Effector memory CD8-positive, alpha-beta T cell (primary cell): Measurements from ENCODE around the gene GNPTG.

Source experiments
- ATAC-seq: fragments of 150-1000 bp; cut with Tn5 transposase; replicated peaks from 2 replicates; pipeline ENCODE4 v1.10.0; 2021; ENCODE audit warnings: mild to moderate bottlenecking, moderate library complexity
- DNase-seq, 3 experiments: peaks; one replicate each; pipeline ENCODE4 v3.0.0; 2021
- H3K27ac Mint-ChIP-seq, 2 donors: one replicate each; pipeline ENCODE4 v1.8.0; 2022; ENCODE audit warnings: mild to moderate bottlenecking in 2 of 2, mixed read lengths in 2 of 2, moderate library complexity in 2 of 2
- H3K27me3 Mint-ChIP-seq, 2 donors: one replicate each; pipeline ENCODE4 v1.8.0; 2022; ENCODE audit warnings: mixed read lengths in 2 of 2
- H3K36me3 Mint-ChIP-seq: one replicate; pipeline ENCODE4 v1.8.0; 2022; ENCODE audit warnings: mild to moderate bottlenecking, moderate library complexity, mixed read lengths; ENCODE audit not compliant: insufficient read depth
- H3K4me1 Mint-ChIP-seq, 2 donors: one replicate each; pipeline ENCODE4 v1.8.0; 2022; ENCODE audit warnings: low read depth in 2 of 2, mixed read lengths in 2 of 2
- H3K4me3 Mint-ChIP-seq, 2 donors: one replicate each; pipeline ENCODE4 v1.8.0; 2022; ENCODE audit warnings: mild to moderate bottlenecking in 2 of 2, mixed read lengths in 2 of 2, moderate library complexity in 2 of 2
- H3K9me3 Mint-ChIP-seq, 2 donors: one replicate each; pipeline ENCODE4 v1.8.0; 2022; ENCODE audit warnings: mixed read lengths in 2 of 2

GNPTG gene

GRCh38 chr16:1333854-1334700 is 17.7 kb upstream of the GNPTG start:
- DNase-seq (no peak), ATAC-seq (no peak)
- Mint-ChIP-seq H3K4me1 (peaks cover 14 to 24% of the 10 kb centered on the region in 2 donors), H3K27ac (peak overlapping the region in 1 of 2 donors; percentile 67), H3K4me3 (peak overlapping the region; percentile 50 to 56), H3K27me3 (peaks cover 0 to 15% of the 10 kb centered on the region in 2 donors), H3K9me3 (no peaks in the 10 kb centered on the region), H3K36me3 (peaks cover 14% of the 10 kb centered on the region)

GRCh38 chr16:1334739-1335138 is 17.0 kb upstream of the GNPTG start:
- peak overlapping the region; percentile 50 to 56 for H3K4me3 Mint-ChIP-seq
- peaks cover 14% of the 10 kb centered on the region for H3K36me3 Mint-ChIP-seq
- no peak for DNase-seq
- no peaks in the 10 kb centered on the region for H3K9me3 Mint-ChIP-seq
- ATAC-seq: no peak
- H3K27ac Mint-ChIP-seq: peak overlapping the region in 1 of 2 donors; percentile 67
- peaks cover 14 to 24% of the 10 kb centered on the region in 2 donors for H3K4me1 Mint-ChIP-seq
- H3K27me3 Mint-ChIP-seq: peaks cover 0 to 15% of the 10 kb centered on the region in 2 donors

GRCh38 chr16:1335211-1335971 is 16.3 kb upstream of the GNPTG start:
- peaks cover 0 to 15% of the 10 kb centered on the region in 2 donors for H3K27me3 Mint-ChIP-seq
- DNase-seq (no peak), ATAC-seq (no peak)
- peak overlapping the region; percentile 28 to 53 for H3K27ac Mint-ChIP-seq
- no peaks in the 10 kb centered on the region for H3K9me3 Mint-ChIP-seq
- H3K36me3 Mint-ChIP-seq: peaks cover 14% of the 10 kb centered on the region
- H3K4me1 Mint-ChIP-seq: peaks cover 14 to 24% of the 10 kb centered on the region in 2 donors
- peak overlapping the region; percentile 50 to 56 for H3K4me3 Mint-ChIP-seq

GRCh38 chr16:1335996-1336395 is 15.7 kb upstream of the GNPTG start:
- DNase-seq (no peak), ATAC-seq (no peak)
- H3K27ac Mint-ChIP-seq: peak overlapping the region; percentile 16 to 53
- H3K9me3 Mint-ChIP-seq: no peaks in the 10 kb centered on the region
- H3K4me1 Mint-ChIP-seq: peaks cover 14 to 27% of the 10 kb centered on the region in 2 donors
- H3K36me3 Mint-ChIP-seq: peaks cover 14% of the 10 kb centered on the region
- H3K4me3 Mint-ChIP-seq: no peak overlapping the region
- H3K27me3 Mint-ChIP-seq: peaks cover 0 to 15% of the 10 kb centered on the region in 2 donors

GRCh38 chr16:1336619-1337018 is 15.1 kb upstream of the GNPTG start:
- ATAC-seq: no peak
- Mint-ChIP-seq H3K4me1 (peaks cover 9 to 22% of the 10 kb centered on the region in 2 donors), H3K27me3 (peaks cover 0 to 15% of the 10 kb centered on the region in 2 donors), H3K9me3 (no peaks in the 10 kb centered on the region), H3K27ac (peak overlapping the region in 1 of 2 donors; percentile 53), H3K4me3 (peak overlapping the region in 1 of 2 donors; percentile 29), H3K36me3 (peaks cover 11% of the 10 kb centered on the region)
- DNase-seq: no peak

- H3K27ac Mint-ChIP-seq: no peak overlapping the region
- H3K36me3 Mint-ChIP-seq: peaks cover 11% of the 10 kb centered on the region
- H3K4me1 Mint-ChIP-seq: peaks cover 8 to 17% of the 10 kb centered on the region in 2 donors
- no peak overlapping the region for H3K4me3 Mint-ChIP-seq
- DNase-seq: no peak
- H3K9me3 Mint-ChIP-seq: no peaks in the 10 kb centered on the region
- H3K27me3 Mint-ChIP-seq: peaks cover 0 to 11% of the 10 kb centered on the region in 2 donors
- ATAC-seq: no peak
These were observed 14.2 kb upstream of the GNPTG start for GRCh38 chr16:1337486-1337885.

GRCh38 chr16:1338119-1338730 is 13.5 kb upstream of the GNPTG start:
- Mint-ChIP-seq H3K27ac (no peak overlapping the region), H3K36me3 (peaks cover 11% of the 10 kb centered on the region), H3K4me3 (no peak overlapping the region), H3K27me3 (peaks cover 0 to 8% of the 10 kb centered on the region in 2 donors), H3K4me1 (peaks cover 12 to 20% of the 10 kb centered on the region in 2 donors), H3K9me3 (no peaks in the 10 kb centered on the region)
- no peak for DNase-seq
- no peak for ATAC-seq

- Mint-ChIP-seq H3K27ac (no peak overlapping the region), H3K9me3 (no peaks in the 10 kb centered on the region), H3K36me3 (peaks cover 11% of the 10 kb centered on the region), H3K4me1 (peaks cover 14 to 24% of the 10 kb centered on the region in 2 donors), H3K27me3 (peaks cover 0 to 8% of the 10 kb centered on the region in 2 donors), H3K4me3 (no peak overlapping the region)
- DNase-seq: no peak
- no peak for ATAC-seq
These were observed 12.7 kb upstream of the GNPTG start for GRCh38 chr16:1338855-1339675.

GRCh38 chr16:1340730-1341494 is 10.8 kb upstream of the GNPTG start:
- H3K4me1 Mint-ChIP-seq: peaks cover 14 to 16% of the 10 kb centered on the region in 2 donors
- DNase-seq (no peak), ATAC-seq (no peak)
- no peak overlapping the region for H3K27ac Mint-ChIP-seq
- H3K27me3 Mint-ChIP-seq: no peaks in the 10 kb centered on the region
- H3K36me3 Mint-ChIP-seq: peaks cover 8% of the 10 kb centered on the region
- no peak overlapping the region for H3K4me3 Mint-ChIP-seq
- no peaks in the 10 kb centered on the region for H3K9me3 Mint-ChIP-seq

GRCh38 chr16:1341495-1342420 is 10.0 kb upstream of the GNPTG start:
- H3K27ac Mint-ChIP-seq: peak overlapping the region in 1 of 2 donors; percentile 84
- H3K36me3 Mint-ChIP-seq: peaks cover 3% of the 10 kb centered on the region
- DNase-seq: no peak
- peaks cover 14 to 16% of the 10 kb centered on the region in 2 donors for H3K4me1 Mint-ChIP-seq
- peak overlapping the region; percentile 78 to 80 for H3K4me3 Mint-ChIP-seq
- H3K27me3 Mint-ChIP-seq: no peaks in the 10 kb centered on the region
- no peak for ATAC-seq
- no peaks in the 10 kb centered on the region for H3K9me3 Mint-ChIP-seq
